HepG2 (cell line): ENCODE measurements around the gene GK.

Experiments used
- CTCF ChIP-seq: sonication (generic); formaldehyde crosslinking; IDR thresholded peaks from 2 replicates; pipeline ENCODE4 v1.5.0; 2020; ENCODE audit warnings: mild to moderate bottlenecking, missing genetic modification reagents, moderate library complexity
- EP300 ChIP-seq, 3 experiments: sonication (generic) in 1 of 3; formaldehyde crosslinking in 1 of 3; IDR thresholded peaks; 2 replicates each; pipeline versions ENCODE4 v1.5.1 to v1.6.1; 2011 to 2020; ENCODE audit warnings: low read depth in 2 of 3, low read length in 2 of 3, borderline replicate concordance in 1 of 3, improper control_type of control experiment in 1 of 3, mild to moderate bottlenecking in 1 of 3, missing genetic modification reagents in 1 of 3, moderate library complexity in 1 of 3
- KDM1A ChIP-seq: IDR thresholded peaks from 2 replicates; pipeline ENCODE4 v1.6.1; 2016; ENCODE audit warnings: missing compliant biosample characterization
- NFE2L1 ChIP-seq: sonication (generic); formaldehyde crosslinking; IDR thresholded peaks from 2 replicates; pipeline ENCODE4 v1.4.0; 2020; ENCODE audit warnings: missing genetic modification reagents, mild to moderate bottlenecking, borderline replicate concordance
- NFIC ChIP-seq: IDR thresholded peaks from 2 replicates; pipeline ENCODE4 v1.6.1; 2012; ENCODE audit warnings: mild to moderate bottlenecking, low read length, inconsistent platforms
- TAF15 ChIP-seq: fragments of 200-400 bp; formaldehyde crosslinking; IDR thresholded peaks from one replicate; pipeline ENCODE4 v1.6.1; 2018; ENCODE audit warnings: mild to moderate bottlenecking, low read depth, low read length; ENCODE audit not compliant: poor library complexity, severe bottlenecking
- TBP ChIP-seq: sonication (generic); formaldehyde crosslinking; IDR thresholded peaks from 2 replicates; pipeline ENCODE4 v1.5.0; 2020; ENCODE audit warnings: missing genetic modification reagents
- ZKSCAN8 ChIP-seq: IDR thresholded peaks from 2 replicates; pipeline ENCODE4 v1.6.1; 2016; ENCODE audit warnings: borderline replicate concordance, missing genetic modification reagents, missing compliant biosample characterization
- ZNF383 ChIP-seq: sonication (generic); formaldehyde crosslinking; IDR thresholded peaks from 2 replicates; pipeline ENCODE4 v1.4.0; 2020; ENCODE audit warnings: missing genetic modification reagents, mild to moderate bottlenecking, borderline replicate concordance
- ZSCAN9 ChIP-seq: IDR thresholded peaks from 2 replicates; pipeline ENCODE4 v1.6.1; 2016; ENCODE audit warnings: borderline replicate concordance

- TF ChIP-seq EP300 (IDR thresholded peaks at IDR 0.05; ENCODE audit: low read depth in 2 of 2, low read length in 2 of 2) (no peak), EP300 (CRISPR knock-in tag; IDR thresholded peaks at IDR 0.05; ENCODE audit: borderline replicate concordance) (no peak), CTCF (CRISPR knock-in tag) (no peak), TAF15 (no peak), KDM1A (CRISPR knock-in tag) (no peak), TBP (no peak), ZNF383 (no peak), ZKSCAN8 (CRISPR knock-in tag) (no peak), NFIC (no peak), ZSCAN9 (CRISPR knock-in tag) (no peak), NFE2L1 (CRISPR knock-in tag) (no peak)
Measured at GRCh38 chrX:30655991-30656390, 2.8 kb downstream of the GK start.
